Measurements from ENCODE around the gene RAMACL.

RAMACL gene

DNA sequence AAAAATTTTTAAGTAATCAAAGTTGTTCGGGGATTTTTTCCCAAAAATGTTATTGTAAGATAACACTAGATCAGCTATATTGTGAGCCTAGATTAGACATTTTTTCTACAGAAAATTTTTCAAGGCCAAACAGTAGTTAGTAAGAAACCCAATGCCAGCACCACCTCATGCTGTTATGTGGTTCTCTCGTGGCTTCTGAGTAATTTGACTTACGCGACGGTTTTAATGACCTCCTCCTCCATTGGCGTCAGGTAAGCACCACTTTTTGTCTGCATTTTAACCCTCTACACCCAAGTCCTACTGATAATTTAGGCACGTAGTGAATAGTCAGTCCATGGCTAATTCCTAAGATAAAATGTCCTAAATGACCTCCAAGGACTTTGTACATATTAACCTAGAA, 30.9 kb upstream of the RAMACL start:
- no peak for FAIRE-seq

- no peak for FAIRE-seq
Measured at GRCh38 chr6:166616261-166617238, 30.1 kb upstream of the RAMACL start.

GRCh38 chr6:166615059-166615770, 28.7 kb upstream of the RAMACL start:
- no peak for FAIRE-seq

DNA sequence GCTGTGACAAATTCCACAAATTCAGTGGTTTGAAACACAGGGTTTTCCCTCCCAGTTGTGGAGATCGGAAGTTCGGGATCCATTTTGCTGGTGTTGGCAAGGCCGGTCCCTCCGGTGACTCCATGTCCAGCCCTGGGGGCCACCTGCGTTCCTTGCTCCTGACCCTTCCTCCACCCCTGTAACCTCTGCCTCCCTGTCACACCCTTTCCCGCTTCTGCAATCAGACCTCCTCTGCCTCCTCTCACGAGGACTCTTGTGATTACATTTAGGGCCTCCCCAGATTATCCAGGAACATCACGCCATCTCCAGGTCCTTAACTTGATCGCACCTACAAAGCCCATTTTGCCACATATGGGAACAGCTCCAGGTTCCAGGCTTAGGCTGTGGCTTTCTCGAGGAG, 28.1 kb upstream of the RAMACL start:
- no peak for FAIRE-seq

GRCh38 chr6:166614171-166614583, 27.7 kb upstream of the RAMACL start:
- no peak for FAIRE-seq

- no peak for FAIRE-seq
Measured at GRCh38 chr6:166613027-166613426, 26.5 kb upstream of the RAMACL start.

- no peak for FAIRE-seq
Measured at GRCh38 chr6:166612471-166612881, 26.0 kb upstream of the RAMACL start.

GRCh38 chr6:166611631-166612030, 25.2 kb upstream of the RAMACL start:
- FAIRE-seq, result no peak

- no peak for FAIRE-seq
Measured at GRCh38 chr6:166610069-166610468, 23.6 kb upstream of the RAMACL start.

- no peak for FAIRE-seq
Measured at GRCh38 chr6:166608774-166609173, 22.3 kb upstream of the RAMACL start.

DNA sequence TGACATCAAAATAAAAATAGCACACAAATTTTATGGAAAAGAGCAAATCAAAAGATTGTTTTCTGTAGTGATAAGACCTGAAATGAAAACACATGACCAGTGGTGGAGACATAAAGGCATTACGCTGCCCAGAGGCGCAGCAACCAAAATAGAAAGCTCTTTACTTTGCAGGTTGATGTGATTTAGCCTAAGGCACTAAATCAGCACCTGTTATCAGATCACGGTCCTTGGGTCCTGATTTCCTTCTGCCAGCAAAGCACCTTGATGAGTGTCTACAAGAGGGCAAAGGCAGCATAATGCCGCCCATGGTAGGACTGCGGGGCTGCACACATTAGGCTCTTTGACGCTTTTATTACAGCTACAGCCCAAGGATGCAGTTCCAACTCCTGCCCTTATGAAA, 19.3 kb upstream of the RAMACL start:
- FAIRE-seq, result no peak

DNA sequence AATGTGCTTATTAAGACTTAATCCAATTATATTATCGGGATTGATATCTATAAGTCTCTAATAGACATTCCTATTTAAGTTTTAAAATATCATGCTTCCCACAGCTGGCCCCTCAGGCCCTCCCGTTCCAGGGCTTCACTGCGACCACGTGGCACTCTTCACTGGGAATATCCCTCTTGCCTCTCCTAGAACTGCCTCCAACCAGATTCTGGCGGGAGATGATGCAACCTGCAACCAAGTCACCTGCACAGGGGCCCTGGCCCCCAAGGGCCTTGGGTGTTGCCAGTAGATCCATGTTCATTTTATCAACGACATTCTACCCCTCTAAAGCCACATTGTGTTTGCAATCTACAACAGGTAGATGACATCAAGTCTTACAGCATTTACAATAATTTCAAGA, 18.4 kb upstream of the RAMACL start:
- no peak for FAIRE-seq

GRCh38 chr6:166604328-166604727, 17.9 kb upstream of the RAMACL start:
- no peak for FAIRE-seq

DNA sequence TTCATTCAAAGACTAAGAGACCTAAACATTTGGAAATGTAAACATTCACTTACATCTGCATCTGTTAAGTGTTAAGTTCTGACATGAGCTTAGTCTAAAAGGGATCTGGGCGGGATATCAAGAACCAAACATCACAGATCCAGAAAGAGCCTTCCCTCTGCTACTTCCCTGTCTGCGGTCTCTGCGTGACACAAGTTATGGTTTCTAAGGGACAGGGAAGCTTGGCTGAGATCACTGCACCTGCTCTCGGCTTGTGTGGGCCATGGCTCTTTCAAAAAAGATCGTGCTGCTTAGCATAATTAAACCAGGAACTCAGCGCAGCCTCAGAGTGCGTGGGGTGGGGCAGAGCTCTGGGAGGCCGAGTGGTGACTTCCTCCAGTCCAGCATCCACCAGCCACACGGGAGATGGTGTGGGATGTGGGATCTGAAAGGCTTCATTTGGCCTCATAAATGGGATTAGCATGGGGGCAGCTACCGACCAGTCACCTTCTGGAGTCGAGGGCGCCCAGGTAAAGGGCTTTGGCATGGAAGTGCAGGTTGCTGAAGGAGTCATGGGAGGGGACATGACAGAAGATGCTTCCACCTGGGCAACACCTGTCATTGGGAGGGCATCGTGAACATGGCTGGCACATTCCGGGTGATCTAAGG, 16.7 kb upstream of the RAMACL start:
- FAIRE-seq, result no peak

GRCh38 chr6:166601956-166602355, 15.5 kb upstream of the RAMACL start:
- FAIRE-seq, result no peak

GRCh38 chr6:166600931-166601330, 14.5 kb upstream of the RAMACL start:
- no peak for FAIRE-seq

GRCh38 chr6:166599205-166599604, 12.7 kb upstream of the RAMACL start:
- FAIRE-seq, result no peak

DNA sequence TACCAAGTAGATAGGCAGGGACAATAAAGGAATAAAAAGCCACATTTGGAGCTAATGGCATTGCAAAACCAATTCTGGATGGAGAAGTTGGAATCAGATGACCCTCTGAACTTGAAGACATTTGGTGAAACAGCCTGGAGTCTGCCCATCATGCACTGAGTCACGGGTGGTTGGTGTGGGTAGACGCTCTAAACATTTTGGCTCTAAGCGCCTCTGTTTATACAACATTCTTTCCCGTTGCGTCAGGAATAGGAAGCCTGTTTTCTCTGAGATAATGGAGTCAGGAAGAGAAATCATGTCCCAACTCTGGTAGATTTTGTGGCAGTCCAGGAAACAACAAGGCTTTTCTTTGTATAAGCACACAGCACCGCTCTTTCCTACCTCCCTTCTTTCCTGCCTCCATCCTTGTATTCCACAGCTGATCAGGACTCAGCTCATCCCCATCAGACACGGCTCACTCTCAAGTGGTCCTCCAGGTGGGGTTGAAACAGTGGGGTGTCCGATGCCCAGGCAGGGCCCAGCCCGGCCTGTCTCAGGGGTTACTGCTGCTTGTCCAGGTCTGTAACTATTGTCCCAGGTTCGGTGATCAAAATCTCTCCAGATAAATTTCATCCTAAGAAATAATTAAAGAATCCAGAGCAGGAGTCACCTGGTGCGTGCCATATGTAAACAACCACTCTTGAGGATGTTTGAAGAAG, 12.1 kb upstream of the RAMACL start:
- FAIRE-seq, result no peak

- no peak for FAIRE-seq
Measured at GRCh38 chr6:166597711-166598440, 11.4 kb upstream of the RAMACL start.

DNA sequence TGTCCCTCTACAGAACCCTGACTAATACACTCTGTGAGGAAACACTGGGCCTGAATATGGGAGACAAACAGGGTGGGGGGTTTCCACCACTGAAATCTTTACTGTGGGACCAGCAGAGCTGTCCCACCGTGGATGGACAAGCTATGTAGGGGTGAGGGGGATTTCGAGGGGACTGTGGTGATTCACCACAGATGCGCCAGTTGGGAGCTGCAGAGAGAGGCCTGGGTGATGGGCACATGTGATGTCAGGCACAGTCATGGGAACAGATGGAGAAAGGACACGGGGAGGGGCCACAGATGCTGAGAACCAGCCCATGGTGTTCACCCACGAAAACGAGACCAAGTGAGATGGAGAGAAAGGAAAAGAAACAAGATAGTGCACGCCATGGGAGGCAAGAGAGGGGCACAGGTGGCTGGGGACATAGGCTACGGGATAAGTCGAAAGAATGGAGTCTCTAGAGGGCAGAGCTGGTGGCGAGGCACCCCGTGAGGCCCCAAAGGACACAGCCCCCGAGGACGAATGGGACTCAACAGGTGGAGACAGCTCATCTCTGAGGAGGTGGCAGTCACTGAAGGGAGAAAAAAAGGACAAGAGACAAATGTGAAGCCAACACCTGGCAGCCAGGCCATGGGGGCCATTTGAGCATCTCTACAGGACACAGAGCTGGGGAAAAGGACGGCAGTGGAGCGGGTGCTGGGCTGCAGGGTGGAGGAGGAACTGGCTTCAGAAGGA, 10.5 kb upstream of the RAMACL start:
- FAIRE-seq, result no peak

DNA sequence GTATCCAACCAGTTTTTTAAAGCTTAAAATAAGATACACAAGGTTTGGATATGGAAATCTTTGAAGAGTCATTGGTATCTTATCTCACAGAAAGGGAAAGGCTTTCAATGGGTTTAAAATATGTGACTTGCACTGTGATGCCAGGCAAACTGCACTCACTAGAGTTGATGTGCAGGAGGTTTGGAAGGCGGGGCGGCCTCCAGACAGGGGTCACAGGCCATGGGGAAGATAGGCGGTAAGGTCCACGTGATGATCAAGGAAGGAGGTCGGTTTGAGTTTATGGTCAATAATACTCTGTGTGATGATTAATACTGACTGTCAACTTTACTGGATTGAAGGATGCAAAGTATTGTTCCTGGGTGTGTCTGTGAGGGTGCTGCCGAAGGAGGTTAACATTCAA, 9.5 kb upstream of the RAMACL start:
- no peak for FAIRE-seq
